GM19099 (cell line): Measurements from ENCODE around the gene PRDM15.

Experiments
- POLR2A ChIP-seq: IDR thresholded peaks from 3 replicates; pipeline ENCODE4 v1.6.1; 2011; ENCODE audit warnings: low read depth; ENCODE audit not compliant: insufficient read length; ENCODE audit errors: extremely low read depth

Gene PRDM15

GRCh38 chr21:41823906-41824305 lies 55.2 kb downstream of the PRDM15 start:
- no peak for TF ChIP-seq POLR2A

DNA sequence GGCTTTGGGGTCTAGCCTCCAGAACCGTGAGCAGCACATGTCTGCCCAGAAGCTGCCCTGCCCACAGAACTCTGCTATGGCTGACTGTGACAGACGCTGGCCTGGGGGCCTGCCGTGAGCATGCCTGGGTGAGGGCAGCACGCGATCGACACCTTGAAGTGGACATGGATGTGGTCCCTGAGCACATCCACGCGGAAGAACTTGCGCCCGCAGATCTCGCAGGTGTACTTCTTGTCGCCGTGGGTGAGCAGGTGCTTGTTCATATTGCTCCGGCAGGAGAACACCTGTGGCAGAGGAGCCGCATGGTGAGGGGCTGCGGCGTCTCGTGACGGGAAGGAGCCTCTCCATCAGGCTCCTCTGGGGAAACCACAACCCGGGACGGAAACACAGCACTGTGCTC lies 56.0 kb downstream of the PRDM15 start:
- TF ChIP-seq POLR2A, result no peak

DNA sequence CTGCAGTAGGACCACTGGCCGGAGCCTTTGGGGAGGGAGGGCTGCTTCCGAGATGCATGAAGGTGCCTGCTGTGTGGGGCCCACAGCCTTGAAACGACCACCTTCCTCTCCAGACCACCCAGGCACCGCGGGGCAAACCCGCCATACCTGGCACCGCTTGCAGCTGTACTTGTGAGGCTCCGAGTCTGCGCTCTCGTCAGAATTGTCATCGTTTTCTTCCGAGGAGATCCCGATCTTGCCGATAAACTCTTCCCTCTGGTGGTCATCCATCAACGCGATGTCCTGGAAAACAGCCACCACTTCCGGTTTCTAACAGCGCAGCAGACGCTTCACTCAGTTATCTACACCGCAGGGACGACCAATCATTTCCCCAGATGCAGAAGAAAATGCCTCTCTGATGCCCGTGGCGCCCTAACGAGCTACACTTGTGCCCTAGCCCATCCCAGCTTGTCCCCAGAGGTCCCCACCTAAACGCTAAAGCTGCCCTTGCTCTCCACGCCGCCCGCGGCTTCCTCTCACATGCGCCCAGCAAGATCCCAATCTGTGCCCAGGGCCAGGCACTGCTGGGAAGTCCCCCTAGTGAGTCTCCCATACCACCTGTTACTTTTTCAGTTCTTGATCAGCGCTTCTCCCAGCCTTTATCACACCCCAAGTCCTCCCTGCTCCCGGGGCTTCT lies 57.2 kb downstream of the PRDM15 start:
- TF ChIP-seq POLR2A, result no peak

GRCh38 chr21:41821081-41821755 lies 57.9 kb downstream of the PRDM15 start:
- no peak for TF ChIP-seq POLR2A

DNA sequence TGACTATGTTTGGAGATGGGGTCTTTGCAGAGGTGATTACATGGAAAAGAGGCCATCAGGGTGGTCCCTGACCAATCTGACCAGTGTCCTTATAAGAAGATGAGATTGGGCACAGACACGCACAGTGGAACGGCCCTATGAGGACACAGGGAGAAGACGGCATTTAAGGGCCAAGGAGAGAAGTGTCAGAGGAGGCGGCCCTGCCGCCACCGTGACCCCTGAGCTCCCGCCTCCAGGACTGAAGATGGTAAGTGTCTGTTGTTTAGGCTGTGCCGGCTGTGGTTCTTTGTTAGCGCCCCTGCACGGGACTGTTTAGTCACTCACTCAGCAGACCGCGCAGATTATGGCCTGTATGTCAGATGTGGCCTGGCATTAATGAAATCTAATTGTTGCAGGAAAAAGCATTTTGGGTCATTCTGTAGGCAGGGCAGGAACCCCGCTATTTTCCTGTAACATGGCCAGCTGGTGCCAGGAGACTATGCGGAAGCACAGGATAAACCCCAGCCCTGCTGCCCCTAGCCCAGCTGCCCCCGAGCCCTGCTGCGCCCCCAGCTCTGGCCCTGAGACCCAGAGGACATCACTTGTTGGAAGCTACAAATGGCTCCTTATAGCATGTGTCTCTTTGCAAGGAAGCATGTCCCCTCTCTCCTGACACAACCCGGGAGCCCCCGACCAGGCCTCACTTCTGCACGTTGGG lies 58.6 kb downstream of the PRDM15 start:
- TF ChIP-seq POLR2A, result no peak

DNA sequence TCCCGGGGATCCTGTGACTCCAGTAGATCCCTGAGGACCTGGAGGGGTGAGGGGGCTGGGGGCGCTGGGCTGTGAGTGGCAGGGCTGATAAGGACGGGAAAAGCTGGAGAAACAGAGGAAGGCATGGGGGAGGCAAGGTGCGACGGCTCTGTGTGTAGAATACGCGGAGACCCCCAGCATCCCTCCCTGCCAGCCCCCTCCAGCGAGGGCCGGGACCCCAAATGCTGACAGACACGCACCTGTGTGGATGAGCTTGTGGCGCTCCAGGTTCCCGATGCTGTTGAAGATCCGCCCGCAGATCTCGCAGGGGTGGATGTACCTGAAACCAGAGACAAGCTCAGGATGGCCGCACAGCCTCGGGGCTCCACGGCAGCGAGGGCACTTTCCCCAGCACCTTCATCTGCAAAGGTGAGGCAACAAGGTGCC lies 59.3 kb downstream of the PRDM15 start:
- TF ChIP-seq POLR2A, result no peak

DNA sequence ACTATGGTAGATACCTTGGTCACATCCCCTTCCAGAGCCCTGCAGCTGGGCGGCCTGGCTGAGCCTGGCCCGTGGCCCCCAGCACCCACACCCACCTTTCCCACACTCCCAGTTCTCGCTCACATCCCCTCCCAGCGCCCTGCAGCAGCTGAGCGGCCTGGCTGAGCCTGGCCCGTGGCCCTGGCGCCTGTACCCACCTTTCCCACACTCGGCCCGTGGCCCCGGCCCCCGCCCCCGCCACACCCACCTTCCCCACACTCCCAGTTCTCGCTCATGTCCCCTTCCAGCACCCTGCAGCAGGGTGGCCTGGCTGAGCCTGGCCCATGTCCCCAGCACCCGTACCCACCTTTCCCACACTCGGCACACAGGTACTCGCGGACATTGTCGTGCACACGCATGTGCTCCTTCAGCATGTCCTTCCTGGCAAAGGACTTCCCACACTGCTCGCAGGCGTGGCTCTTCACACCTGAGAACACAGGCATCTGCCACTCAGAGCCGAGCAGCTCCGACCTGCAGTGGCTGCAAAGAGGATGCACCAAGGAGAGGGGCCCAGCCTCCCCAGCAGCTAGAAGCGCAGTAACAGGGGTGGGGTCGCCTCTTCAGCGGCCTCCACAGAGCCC lies 59.8 kb downstream of the PRDM15 start:
- no peak for TF ChIP-seq POLR2A

DNA sequence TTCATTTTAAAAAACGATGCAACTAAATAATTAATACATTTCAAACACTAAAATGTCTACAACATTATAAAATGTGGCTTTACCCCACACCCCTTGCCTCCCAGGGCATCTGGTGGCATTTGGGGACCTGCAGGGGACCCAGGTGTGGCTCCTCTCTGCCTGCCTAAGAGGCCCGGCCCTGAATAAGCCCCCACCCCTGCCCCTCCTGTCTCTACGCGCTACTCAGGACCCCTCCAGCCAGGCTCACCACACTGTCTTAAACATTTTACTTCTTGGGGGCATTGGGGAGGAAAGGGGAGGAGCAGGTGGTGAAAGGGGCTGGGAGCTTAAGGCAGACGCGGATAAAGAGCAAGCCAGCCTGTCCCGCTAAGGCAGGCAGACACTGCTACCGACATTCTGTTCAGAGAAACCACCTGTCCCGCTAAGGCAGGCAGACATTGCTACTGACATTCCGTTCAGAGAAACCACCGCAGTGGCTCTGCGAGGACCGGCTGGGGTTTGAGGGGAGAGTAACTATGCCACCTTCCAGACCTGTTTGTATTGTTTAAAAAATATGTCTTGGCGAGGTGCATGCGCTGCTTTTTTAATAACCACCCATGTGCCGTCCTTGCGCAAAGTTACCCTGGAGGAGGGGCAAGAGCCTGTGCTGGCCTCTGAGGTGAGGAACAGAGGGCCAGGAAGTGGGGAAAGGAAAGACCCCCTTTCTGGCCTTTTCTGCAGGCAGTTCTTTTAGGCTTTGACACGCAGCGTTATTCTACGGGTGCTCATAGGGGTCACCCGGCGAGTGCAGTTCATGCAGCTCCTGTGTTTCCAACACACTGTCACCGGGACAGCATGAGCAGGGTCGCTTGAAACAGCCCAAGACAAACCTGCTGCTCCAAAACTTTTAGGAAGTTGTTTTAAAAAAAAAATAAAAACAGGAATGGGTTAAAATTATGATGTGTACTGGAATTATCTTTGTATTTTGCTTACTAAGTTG lies 61.0 kb downstream of the PRDM15 start:
- no peak for TF ChIP-seq POLR2A

DNA sequence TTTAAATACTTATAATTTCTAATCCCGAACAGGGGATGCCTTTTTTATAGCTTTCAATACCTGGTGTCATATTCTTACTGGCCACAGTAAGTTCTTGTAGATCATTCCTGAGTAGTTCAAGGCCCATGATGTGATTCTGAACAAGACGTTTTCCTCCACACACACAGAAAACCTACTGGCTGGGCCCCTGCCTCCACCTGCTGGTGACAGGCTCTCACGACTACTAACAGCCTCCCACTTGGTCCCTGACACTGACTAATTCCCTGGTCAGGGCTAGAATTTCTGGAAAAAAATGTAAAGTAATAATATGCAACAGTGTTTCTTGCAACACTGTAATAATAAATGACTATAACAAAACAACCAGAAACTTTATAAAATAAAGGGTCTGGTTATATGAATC lies 61.9 kb downstream of the PRDM15 start:
- no peak for TF ChIP-seq POLR2A

DNA sequence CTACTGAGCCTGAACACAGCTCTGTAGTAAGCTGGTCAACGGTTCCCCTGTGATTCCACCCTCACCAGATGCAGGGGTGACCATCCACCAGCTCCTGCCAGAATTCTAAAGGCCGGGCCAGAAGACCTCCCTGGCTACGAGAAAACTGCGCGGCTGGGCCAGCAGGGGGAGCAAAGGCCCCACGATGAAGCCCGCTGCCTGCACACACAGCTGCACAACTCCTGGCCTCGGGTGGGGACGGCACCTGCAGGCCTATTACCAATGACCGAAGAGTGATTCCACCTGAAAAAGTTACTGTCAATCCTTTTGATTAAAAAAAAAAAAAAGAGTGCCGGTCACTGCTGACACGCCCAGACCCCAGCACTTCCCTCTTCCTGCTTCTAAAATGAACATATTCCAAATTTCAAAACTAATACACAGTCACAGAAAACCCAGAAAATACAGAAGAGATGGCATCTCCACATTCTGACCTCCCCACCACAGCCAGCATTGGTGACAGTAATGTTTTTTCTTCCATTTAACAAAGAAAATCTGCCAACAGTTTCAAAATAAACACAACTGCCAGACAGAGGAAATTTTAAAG lies 62.5 kb downstream of the PRDM15 start:
- TF ChIP-seq POLR2A, result no peak

GRCh38 chr21:41815652-41816582 lies 63.2 kb downstream of the PRDM15 start:
- TF ChIP-seq POLR2A, result no peak

DNA sequence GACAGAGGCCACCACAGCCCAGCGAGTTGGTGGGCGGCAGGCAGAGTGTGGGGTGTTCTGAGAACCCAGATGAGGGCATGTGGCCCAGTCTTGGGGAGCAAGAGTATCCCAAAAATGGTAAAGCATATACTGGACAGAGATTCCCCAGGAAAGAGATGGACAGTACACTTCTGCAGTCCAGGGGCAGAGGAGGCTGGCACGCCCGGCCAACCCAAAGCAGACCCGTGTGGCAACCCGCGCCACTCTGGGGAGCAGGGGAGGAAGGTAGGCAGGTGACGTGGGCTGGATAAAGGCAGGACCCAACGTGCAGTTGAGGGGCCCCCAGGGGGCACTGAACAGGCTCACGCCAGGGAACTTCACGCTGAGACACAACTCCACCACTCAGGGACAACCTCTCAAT lies 65.9 kb downstream of the PRDM15 start:
- TF ChIP-seq POLR2A, result no peak

DNA sequence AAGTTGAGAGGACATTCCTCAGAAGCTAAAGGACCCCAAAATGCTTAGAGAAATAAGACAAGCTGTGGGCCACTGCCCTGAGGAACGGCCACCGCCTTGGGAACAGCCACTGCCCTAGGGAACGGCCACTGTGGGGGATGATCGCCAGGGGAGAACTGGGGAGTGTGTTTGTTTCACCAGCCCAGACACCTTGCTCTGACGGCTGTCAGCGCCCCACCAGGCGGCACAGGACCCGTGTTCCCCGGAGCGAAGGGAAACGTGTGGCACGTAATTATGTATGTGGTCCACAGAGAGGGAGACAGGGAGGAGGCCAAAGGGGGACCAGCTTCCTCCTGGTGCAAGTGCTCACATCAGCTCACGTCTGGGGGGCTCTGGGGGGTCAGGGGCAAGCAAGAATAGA lies 66.5 kb downstream of the PRDM15 start:
- no peak for TF ChIP-seq POLR2A

DNA sequence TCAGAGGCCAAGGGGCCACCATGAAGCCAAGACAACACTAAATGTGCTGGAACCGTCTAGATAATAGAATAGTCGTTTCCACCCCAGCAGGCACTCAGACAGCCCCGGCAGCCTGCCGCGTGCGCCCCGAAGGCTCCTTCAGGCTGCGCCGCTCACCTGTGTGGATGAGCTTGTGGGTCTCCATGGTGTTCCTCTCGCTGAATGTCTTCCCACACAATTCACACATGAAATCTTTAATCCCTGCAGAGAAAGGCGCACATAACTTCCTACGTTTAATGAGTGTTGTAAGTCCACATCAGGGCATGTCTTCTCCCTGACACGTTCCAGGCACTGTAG lies 68.6 kb downstream of the PRDM15 start:
- no peak for TF ChIP-seq POLR2A
